Breast epithelium (tissue), 3 donors: ENCODE measurements around the gene D2HGDH.

Source experiments
- POLR2A ChIP-seq: fragments of 450-650 bp; IDR thresholded peaks from one replicate; pipeline ENCODE4 v1.6.1; 2016; ENCODE audit warnings: antibody characterized with exemption, mild to moderate bottlenecking, moderate library complexity
- TF ChIP-seq, protein P1 (sequence below), 3 donors: fragments of 450-650 bp; IDR thresholded peaks; one replicate each; pipeline ENCODE4 v1.5.1; 2016 to 2017; ENCODE audit warnings: antibody characterized with exemption in 3 of 3, mild to moderate bottlenecking in 3 of 3, moderate library complexity in 3 of 3

DNA sequence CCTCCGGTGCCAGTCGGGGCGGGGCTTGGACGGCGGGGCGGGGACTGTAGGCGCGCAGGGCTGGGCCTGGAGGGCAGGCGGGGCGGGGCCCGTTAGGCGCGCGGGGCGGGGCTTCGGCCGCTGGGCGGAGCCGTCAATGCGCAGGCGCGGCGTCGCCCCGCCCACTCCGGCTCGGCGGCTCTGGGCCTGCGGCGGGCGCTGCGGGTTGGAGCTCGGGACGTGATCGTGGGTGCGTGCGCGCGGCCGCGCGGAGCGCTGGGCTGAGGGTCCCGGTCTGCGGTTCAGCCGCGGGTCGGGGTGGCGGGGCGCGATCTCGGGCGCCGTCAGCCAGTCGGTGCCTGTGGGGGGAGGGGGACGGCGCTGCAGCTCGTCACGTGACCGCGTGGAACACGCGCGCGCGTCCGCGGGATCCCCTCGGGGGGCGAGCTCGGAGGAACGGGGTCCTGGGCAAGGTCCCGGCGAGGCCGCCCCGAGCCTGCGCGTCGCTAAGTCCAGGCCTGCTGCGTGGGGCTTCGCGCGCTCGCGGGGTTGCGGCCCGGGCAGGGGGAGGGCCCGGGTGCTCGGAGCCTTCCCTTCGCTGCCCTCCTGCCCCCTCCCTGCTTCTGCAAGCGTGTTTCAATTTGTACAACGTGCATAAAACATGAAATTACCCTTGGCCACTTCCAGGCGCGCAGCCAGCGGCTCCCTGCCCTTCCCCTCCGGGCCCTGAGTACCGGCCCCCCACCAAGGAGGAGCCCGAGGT, at the start of gene D2HGDH:
- no peak for TF ChIP-seq POLR2A
- TF ChIP-seq, protein P1, sequence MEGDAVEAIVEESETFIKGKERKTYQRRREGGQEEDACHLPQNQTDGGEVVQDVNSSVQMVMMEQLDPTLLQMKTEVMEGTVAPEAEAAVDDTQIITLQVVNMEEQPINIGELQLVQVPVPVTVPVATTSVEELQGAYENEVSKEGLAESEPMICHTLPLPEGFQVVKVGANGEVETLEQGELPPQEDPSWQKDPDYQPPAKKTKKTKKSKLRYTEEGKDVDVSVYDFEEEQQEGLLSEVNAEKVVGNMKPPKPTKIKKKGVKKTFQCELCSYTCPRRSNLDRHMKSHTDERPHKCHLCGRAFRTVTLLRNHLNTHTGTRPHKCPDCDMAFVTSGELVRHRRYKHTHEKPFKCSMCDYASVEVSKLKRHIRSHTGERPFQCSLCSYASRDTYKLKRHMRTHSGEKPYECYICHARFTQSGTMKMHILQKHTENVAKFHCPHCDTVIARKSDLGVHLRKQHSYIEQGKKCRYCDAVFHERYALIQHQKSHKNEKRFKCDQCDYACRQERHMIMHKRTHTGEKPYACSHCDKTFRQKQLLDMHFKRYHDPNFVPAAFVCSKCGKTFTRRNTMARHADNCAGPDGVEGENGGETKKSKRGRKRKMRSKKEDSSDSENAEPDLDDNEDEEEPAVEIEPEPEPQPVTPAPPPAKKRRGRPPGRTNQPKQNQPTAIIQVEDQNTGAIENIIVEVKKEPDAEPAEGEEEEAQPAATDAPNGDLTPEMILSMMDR (IDR thresholded peaks at IDR 0.05) = no peak
